GM12874 (cell line): Measurements from ENCODE around the gene SNAPC1.

Experiments
- TF ChIP-seq, protein P1 (sequence below): IDR thresholded peaks from 2 replicates; pipeline ENCODE4 v1.5.1; 2011; ENCODE audit warnings: low read depth, mild to moderate bottlenecking, control low read depth, low read length, moderate library complexity; ENCODE audit not compliant: insufficient read depth

SNAPC1 gene, protein sequence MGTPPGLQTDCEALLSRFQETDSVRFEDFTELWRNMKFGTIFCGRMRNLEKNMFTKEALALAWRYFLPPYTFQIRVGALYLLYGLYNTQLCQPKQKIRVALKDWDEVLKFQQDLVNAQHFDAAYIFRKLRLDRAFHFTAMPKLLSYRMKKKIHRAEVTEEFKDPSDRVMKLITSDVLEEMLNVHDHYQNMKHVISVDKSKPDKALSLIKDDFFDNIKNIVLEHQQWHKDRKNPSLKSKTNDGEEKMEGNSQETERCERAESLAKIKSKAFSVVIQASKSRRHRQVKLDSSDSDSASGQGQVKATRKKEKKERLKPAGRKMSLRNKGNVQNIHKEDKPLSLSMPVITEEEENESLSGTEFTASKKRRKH

DNA sequence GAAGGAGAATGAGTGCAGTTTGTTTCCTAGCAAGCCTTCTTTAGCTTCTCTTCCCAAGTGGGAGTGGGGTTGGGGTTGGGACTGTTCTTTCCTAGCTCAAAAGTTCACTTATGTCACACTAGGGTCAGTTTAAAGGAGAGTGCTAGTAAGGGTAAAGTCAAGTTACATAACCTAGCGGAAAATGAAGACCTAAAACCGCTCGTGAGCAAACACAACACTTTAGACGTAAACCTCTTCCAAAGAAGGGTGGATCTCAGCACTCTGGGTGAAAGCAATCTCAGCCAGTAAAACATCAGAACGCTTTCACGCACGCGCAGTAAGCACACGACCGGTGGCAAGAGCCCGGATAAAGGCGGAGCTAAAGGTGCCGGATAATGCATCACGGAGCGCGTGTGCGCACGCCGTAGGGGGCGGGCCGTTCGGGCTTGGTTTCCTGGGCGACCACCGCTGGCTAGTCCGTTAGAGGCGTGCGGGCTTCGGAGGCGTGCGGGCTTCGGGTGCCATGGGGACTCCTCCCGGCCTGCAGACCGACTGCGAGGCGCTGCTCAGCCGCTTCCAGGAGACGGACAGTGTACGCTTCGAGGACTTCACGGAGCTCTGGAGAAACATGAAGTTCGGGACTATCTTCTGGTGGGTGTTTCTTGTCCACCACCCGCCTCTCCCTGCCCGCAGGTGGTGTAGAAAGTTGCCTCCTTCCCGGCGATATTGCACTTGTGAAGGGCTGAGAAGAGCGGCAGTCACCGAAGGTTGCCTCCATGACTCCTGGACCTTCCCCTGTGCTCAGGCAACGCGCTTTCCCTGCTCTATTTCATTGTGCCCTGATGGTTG is at the start of gene SNAPC1:
SNAPC1 (plus strand) TSS at position 462 of the 828 bp plus-strand sequence; CDS start at position 503, 41 bp downstream.
- TF ChIP-seq, protein P1, sequence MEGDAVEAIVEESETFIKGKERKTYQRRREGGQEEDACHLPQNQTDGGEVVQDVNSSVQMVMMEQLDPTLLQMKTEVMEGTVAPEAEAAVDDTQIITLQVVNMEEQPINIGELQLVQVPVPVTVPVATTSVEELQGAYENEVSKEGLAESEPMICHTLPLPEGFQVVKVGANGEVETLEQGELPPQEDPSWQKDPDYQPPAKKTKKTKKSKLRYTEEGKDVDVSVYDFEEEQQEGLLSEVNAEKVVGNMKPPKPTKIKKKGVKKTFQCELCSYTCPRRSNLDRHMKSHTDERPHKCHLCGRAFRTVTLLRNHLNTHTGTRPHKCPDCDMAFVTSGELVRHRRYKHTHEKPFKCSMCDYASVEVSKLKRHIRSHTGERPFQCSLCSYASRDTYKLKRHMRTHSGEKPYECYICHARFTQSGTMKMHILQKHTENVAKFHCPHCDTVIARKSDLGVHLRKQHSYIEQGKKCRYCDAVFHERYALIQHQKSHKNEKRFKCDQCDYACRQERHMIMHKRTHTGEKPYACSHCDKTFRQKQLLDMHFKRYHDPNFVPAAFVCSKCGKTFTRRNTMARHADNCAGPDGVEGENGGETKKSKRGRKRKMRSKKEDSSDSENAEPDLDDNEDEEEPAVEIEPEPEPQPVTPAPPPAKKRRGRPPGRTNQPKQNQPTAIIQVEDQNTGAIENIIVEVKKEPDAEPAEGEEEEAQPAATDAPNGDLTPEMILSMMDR: no peak

DNA sequence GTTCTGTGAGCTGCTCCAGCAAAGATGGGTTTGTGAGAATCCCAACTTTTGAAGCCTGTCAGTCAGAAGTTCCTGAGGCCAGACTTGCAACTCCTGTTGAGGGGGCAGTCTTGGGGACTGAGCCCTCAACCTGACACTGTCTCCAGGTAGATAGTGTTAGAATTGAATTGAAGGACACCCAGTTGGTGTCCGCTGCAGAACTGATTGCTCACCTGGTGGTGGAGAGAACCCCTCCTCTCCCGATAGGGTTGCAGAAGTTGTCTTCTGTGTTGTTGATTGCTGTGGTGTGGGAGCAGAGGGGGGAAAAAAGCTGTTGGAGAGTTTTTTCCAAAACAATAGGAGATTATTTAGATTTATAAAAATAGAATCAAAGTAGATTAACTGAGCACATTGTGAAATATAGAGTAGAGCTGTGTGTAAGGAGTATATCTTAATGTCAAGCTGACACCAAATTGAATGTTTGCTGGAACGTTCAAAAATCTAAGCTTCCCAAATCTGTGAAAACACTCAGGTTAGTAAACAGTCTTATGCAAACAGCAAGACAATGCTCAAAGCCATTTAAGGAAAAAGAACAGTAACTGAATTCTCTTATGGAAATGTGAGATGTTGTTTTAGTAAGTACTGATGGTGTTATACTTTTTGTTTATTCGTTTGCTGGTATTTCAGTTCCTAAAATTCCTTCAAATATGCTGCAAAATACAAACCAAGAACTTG is 48.3 kb upstream of the SNAPC1 start:
- TF ChIP-seq, protein P1: no peak

DNA sequence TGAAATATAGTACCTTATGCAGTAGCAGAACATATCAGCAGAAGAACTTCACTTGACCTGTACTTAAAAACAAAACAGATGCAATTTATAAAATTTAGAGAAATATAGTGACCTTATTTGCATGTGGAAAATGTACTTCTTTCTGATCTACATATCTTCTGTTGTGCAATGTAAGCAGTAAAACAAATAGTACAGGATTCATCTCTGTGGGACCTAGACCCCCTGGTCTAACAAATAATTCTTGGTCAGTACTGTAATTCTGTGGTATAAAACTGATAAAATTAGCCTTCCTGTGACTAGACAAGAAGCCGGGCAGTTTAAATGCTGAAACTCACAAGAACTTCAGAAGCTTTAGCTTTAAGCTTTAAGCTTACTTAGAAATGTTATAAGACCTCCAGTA is 45.3 kb upstream of the SNAPC1 start:
- TF ChIP-seq, protein P1: no peak

DNA sequence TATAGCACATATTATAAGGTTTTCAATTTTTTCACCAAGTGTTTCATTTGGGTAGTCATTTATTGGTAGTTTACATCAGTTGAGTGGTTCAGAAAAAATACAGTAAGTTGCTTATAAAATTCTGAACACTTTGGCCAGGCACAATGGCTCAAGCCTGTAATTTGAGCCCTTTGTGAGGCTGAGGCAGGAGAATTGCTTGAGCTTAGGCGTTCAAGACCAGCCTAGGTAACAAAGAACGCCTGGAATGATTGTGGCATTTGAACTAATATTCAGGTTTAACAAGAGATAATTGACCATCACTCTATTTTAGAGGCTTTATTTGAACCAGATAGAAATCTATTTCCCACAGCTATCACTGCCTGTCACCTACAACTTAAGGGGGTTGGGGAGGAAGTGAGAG is 44.2 kb upstream of the SNAPC1 start:
- TF ChIP-seq, protein P1: no peak

DNA sequence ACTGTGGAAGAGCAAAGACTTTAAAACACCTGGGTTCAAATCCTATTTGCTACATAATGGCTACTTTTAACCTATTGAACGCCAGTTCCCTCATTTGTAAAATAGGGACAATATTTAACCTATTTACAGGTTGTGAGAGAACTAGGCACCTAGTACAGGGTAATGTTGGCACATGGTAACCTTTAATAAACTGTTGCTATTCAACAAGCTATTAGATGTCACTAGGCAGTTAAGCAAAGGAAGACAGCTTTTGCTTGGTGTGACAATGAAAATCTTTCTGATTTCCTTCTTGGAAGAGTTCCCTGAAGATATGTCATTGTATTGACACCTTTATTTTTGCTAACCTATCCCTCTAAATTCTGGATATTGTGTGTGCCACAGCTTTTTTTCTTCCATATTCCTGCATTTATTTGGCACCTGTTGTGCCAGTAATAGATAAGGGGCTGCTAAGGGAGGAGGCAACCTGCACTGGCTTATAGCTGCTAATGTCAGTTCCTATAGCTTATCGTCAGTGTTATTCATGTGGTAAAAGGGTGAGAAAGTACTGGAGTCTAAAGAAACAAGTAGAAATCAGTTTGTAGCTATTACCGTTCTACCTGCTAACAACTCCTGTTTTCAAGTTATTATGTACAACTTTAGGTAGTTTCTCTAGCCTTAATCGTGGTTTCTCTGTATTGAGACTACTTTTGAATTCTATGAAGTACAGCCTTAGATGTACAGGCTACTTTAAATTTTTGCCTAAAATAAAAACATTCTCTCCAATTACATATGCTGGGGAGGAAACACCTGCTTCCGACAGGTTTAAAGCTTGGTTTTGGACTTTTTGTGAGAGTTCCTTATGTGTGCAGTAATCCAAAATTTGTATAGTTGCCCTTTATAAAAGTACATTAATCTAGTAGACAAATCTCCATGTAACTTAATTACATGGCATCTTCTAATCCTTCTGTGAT is 42.6 kb upstream of the SNAPC1 start:
- TF ChIP-seq, protein P1: no peak

DNA sequence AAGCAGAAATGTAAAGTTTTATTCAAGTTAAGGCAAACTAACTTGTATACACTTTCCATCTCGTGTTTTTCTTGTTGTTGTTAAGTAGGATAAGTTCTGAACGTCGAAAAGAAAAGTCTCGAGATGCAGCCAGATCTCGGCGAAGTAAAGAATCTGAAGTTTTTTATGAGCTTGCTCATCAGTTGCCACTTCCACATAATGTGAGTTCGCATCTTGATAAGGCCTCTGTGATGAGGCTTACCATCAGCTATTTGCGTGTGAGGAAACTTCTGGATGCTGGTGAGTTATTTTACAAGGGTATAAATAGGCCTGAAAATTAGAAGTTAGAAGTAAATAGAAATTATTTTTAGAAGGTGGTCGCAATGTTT is 41.9 kb upstream of the SNAPC1 start:
- TF ChIP-seq, protein P1: no peak
